Endothelial cell of umbilical vein (primary cell): ENCODE results near the gene ADGRE1. TPM values are rescaled to one million over a fixed set of nuclear protein-coding genes. Genes with fewer than 3 reads are reported as not detected.

ENCODE experiments used
- BruUV-seq: library from RNA; stranded (reverse); fragments of 400-500 nt; replicated peaks from 2 replicates; lab custom pipeline; 2021; lab: Mats Ljungman, UMichigan
- CTCF ChIA-PET: fragments of 300-600, 350-600 bp; sonication (Branson Sonifier 250); formaldehyde crosslinking; loops from one replicate; lab custom pipeline; 2021; ENCODE audit warnings: antibody characterized with exemption, inconsistent platforms; lab: Charles Lee
- POLR2A ChIA-PET: fragments of 300-600, 350-600 bp; sonication (Branson Sonifier 250); formaldehyde crosslinking; loops from one replicate; lab custom pipeline; 2021; ENCODE audit warnings: antibody characterized with exemption, inconsistent platforms; lab: Charles Lee
- DNase-seq: peaks from one replicate; pipeline ENCODE4 v3.0.0-alpha.2; 2011; ENCODE audit warnings: low read depth, low spot score
- FAIRE-seq: peaks from 2 replicates; lab custom pipeline; 2011; peaks lifted over from hg19 to GRCh38; lab: Jason Lieb, UNC
- H2AFZ ChIP-seq: 2 replicates; pipeline ENCODE4 v1.6.0; 2012; ENCODE audit warnings: low read depth, low read length, control low read depth, inconsistent platforms
- H3K27ac ChIP-seq: 2 replicates; pipeline ENCODE4 v1.5.1; 2011; ENCODE audit warnings: low read depth, mild to moderate bottlenecking, control low read depth, low read length, moderate library complexity; ENCODE audit not compliant: insufficient read depth
- H3K27me3 ChIP-seq, 2 experiments: 2 replicates each; pipeline versions ENCODE4 v1.6.0 to v1.6.1; 2011; ENCODE audit warnings: low read length in 2 of 2, mixed read lengths in 1 of 2; ENCODE audit not compliant: control insufficient read depth in 2 of 2, insufficient read depth in 2 of 2
- H3K36me3 ChIP-seq, 2 experiments: 2 replicates in 1 of 2; 3 replicates in 1 of 2; pipeline ENCODE4 v1.5.1; 2011; ENCODE audit warnings: low read length in 2 of 2, mild to moderate bottlenecking in 1 of 2, moderate library complexity in 1 of 2; ENCODE audit not compliant: control insufficient read depth in 2 of 2, insufficient read depth in 2 of 2; ENCODE audit errors: extremely low read depth in 1 of 2
- H3K4me1 ChIP-seq: 3 replicates; pipeline ENCODE4 v1.5.1; 2011; ENCODE audit warnings: mild to moderate bottlenecking, low read length; ENCODE audit not compliant: control insufficient read depth, insufficient read depth; ENCODE audit errors: extremely low read depth
- H3K4me2 ChIP-seq: 2 replicates; pipeline ENCODE4 v1.6.1; 2011; ENCODE audit warnings: low read length, control low read depth, mixed read lengths; ENCODE audit not compliant: insufficient read depth
- H3K4me3 ChIP-seq, 3 experiments: fragments of 200-600 bp in 1 of 3; sonication (generic), shearing (Covaris generic) in 1 of 3; replicated peaks in 1 of 3; 2 replicates each; pipeline ENCODE4 v1.5.1; 2011 to 2016; ENCODE audit warnings: control low read depth in 3 of 3, low read length in 3 of 3, mild to moderate bottlenecking in 2 of 3, inconsistent platforms in 1 of 3, low read depth in 1 of 3, moderate library complexity in 1 of 3; ENCODE audit not compliant: insufficient read depth in 1 of 3
- H3K79me2 ChIP-seq: 2 replicates; pipeline ENCODE4 v1.6.0; 2012; ENCODE audit warnings: low read length, inconsistent platforms; ENCODE audit not compliant: control insufficient read depth, insufficient read depth
- H3K9ac ChIP-seq: replicated peaks from 2 replicates; pipeline ENCODE3; 2011; ENCODE audit warnings: low read length, control low read depth; ENCODE audit not compliant: insufficient read depth; ENCODE audit errors: extremely low read depth
- H3K9me1 ChIP-seq: replicated peaks from 3 replicates; pipeline ENCODE4 v1.6.0; 2011; ENCODE audit warnings: mild to moderate bottlenecking, low read length; ENCODE audit not compliant: control insufficient read depth, insufficient read depth; ENCODE audit errors: extremely low read depth
- H3K9me3 ChIP-seq: replicated peaks from 2 replicates; pipeline ENCODE4 v1.5.1; 2012; ENCODE audit warnings: low read length, inconsistent platforms; ENCODE audit not compliant: control insufficient read depth, insufficient read depth
- H4K20me1 ChIP-seq: replicated peaks from 2 replicates; pipeline ENCODE3; 2011; ENCODE audit warnings: mild to moderate bottlenecking, low read length; ENCODE audit not compliant: control insufficient read depth, insufficient read depth; ENCODE audit errors: extremely low read depth
- CTCF ChIP-seq, 2 donors: IDR thresholded peaks; 1 replicate in 1 of 2; 2 replicates in 1 of 2; pipeline ENCODE4 v1.5.1; 2011; ENCODE audit warnings: low read length in 2 of 2, mild to moderate bottlenecking in 2 of 2, moderate library complexity in 2 of 2, control low read depth in 1 of 2, inconsistent platforms in 1 of 2, low read depth in 1 of 2; ENCODE audit not compliant: insufficient read depth in 1 of 2; ENCODE audit errors: extremely low read depth in 1 of 2
- EZH2 ChIP-seq: IDR thresholded peaks from 2 replicates; pipeline ENCODE4 v1.6.1; 2012; ENCODE audit warnings: borderline replicate concordance, low read depth, mild to moderate bottlenecking, moderate library complexity, low read length, inconsistent platforms; ENCODE audit not compliant: severe bottlenecking
- FOS ChIP-seq: IDR thresholded peaks from 2 replicates; pipeline ENCODE4 v1.6.1; 2011; ENCODE audit warnings: mild to moderate bottlenecking, low read length, moderate library complexity, borderline replicate concordance; ENCODE audit not compliant: insufficient read depth
- GATA2 ChIP-seq: IDR thresholded peaks from 2 replicates; pipeline ENCODE4 v1.7.0; 2011; ENCODE audit warnings: low read depth, mild to moderate bottlenecking, moderate library complexity, mixed read lengths, low read length; ENCODE audit not compliant: insufficient read length, insufficient read depth
- JUN ChIP-seq: IDR thresholded peaks from 2 replicates; pipeline ENCODE4 v1.6.1; 2011; ENCODE audit warnings: borderline replicate concordance, low read depth; ENCODE audit not compliant: insufficient read length, insufficient read depth
- MYC ChIP-seq: IDR thresholded peaks from one replicate; pipeline ENCODE4 v1.6.1; 2011; ENCODE audit warnings: mild to moderate bottlenecking, low read depth, low read length
- POLR2A ChIP-seq: IDR thresholded peaks from 2 replicates; pipeline ENCODE4 v1.6.1; 2012; ENCODE audit warnings: low read depth, mild to moderate bottlenecking, control low read depth, low read length
- POLR2AphosphoS5 ChIP-seq: IDR thresholded peaks from 2 replicates; pipeline ENCODE4 v1.6.1; 2012; ENCODE audit warnings: low read depth, mild to moderate bottlenecking, control low read depth, low read length, moderate library complexity; ENCODE audit not compliant: insufficient read depth
- dilution Hi-C: fragments of 300-500 bp; cut with MboI; formaldehyde crosslinking; loops from one replicate; pipeline ENCODE4 v1.15.0; 2019; ENCODE audit warnings: low sequenced_read_pairs; ENCODE audit not compliant: extremely low pct_ligation_motif_present
- intact Hi-C: fragments of 100-400 bp; cut with micrococcal nuclease; formaldehyde crosslinking; loops from one replicate; pipeline ENCODE4 v1.10.0; 2022
- polyA plus RNA-seq, 4 experiments: library from polyadenylated mRNA; depleted of rRNA in 3 of 4; stranded (reverse) in 3 of 4; unstranded in 1 of 4; fragments of >200 nt; gene quantifications; 2 replicates each; pipeline versions ENCODE4 v1.2.1 to v1.2.3, GENCODE V29; 2011 to 2012; ENCODE audit warnings: missing spikeins in 1 of 4
- total RNA-seq: library from RNA; stranded (reverse); gene quantifications from 2 replicates; pipeline ENCODE4 v1.2.3, GENCODE V29; 2021
- TF ChIP-seq, protein P1 (sequence below): IDR thresholded peaks from 2 replicates; pipeline ENCODE4 v1.6.1; 2011; ENCODE audit not compliant: insufficient read depth, insufficient read length

The ADGRE1 gene
- total and polyA plus RNA-seq, 2 donors (not counting 3 experiments of a cell fraction or from before 2014, with no cell fraction given): not detected

- H3K4me2 ChIP-seq: no peak overlapping the region
- no peak overlapping the region for H2AFZ ChIP-seq
- H3K27ac ChIP-seq: no peak overlapping the region
- CTCF ChIA-PET: no interaction called here
- no peaks in the 10 kb centered on the region for H3K79me2 ChIP-seq
- H3K4me3 ChIP-seq: no peak overlapping the region
- no peak overlapping the region for H3K9ac ChIP-seq
- H4K20me1 ChIP-seq: no peaks in the 10 kb centered on the region
- H3K36me3 ChIP-seq: no peaks in the 10 kb centered on the region
- no peak for DNase-seq
- no peaks in the 10 kb centered on the region for H3K9me1 ChIP-seq
- no peaks in the 10 kb centered on the region for H3K27me3 ChIP-seq
- H3K9me3 ChIP-seq: no peaks in the 10 kb centered on the region
- BruUV-seq: no TSS peak
- no peak for TF ChIP-seq FOS
- no peak for TF ChIP-seq POLR2AphosphoS5
- no peak for TF ChIP-seq MYC
- no peak for TF ChIP-seq EZH2
- TF ChIP-seq, protein P1, sequence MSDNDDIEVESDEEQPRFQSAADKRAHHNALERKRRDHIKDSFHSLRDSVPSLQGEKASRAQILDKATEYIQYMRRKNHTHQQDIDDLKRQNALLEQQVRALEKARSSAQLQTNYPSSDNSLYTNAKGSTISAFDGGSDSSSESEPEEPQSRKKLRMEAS: no peak
- no peak for TF ChIP-seq POLR2A
- TF ChIP-seq JUN: no peak
- no peak for TF ChIP-seq CTCF (IDR thresholded peaks at IDR 0.05; ENCODE audit: extremely low read depth in 1 of 2, insufficient read depth in 1 of 2, low read depth in 1 of 2, low read length in 2 of 2)
- TF ChIP-seq GATA2: no peak
- FAIRE-seq: no peak
- dilution Hi-C loops: no loop called here
- intact Hi-C loops: no loop called here
- POLR2A ChIA-PET: no interaction called here
- no peaks in the 10 kb centered on the region for H3K4me1 ChIP-seq
Measured at GRCh38 chr19:6955082-6955481, 67.7 kb downstream of the ADGRE1 start.
